ENCODE measurements around the gene TSPEAR.
"Not testable (repeated sequence)": the region's sequence is repeated elsewhere in the genome, so short reads cannot be mapped to it uniquely, and the experiment has no call there.

The TSPEAR gene

GRCh38 chr21:44637018-44637850 is 74.1 kb downstream of the TSPEAR start, which contains the start of gene KRTAP10-10:
Gene KRTAP10-10 (plus strand): TSS chr21:44637356. CDS start chr21:44637418, 62 bp downstream.
- H3K36me3 ChIP-seq: no peaks in the 10 kb centered on the region
- peaks cover 7% of the 10 kb centered on the region for H3K27me3 ChIP-seq
- H3K4me3 ChIP-seq (ENCODE audit: low read depth in 1 of 2, low read length in 1 of 2): no peak within 1 kb of the TSS
- no peaks in the 10 kb centered on the region for H3K9me3 ChIP-seq
- TF ChIP-seq CTCF (IDR thresholded peaks at IDR 0.05): no peak
- no peaks in the 10 kb centered on the region for H3K4me1 ChIP-seq (ENCODE audit: control insufficient read depth in 1 of 2, insufficient read depth in 1 of 2, low read depth in 1 of 2, low read length in 1 of 2)
- no peak within 1 kb of the TSS for H3K27ac ChIP-seq

GRCh38 chr21:44636209-44637017 is 75.0 kb downstream of the TSPEAR start:
- Histone ChIP-seq H3K4me3 (ENCODE audit: low read depth in 1 of 2, low read length in 1 of 2) (no peak overlapping the region), H3K36me3 (no peaks in the 10 kb centered on the region), H3K4me1 (ENCODE audit: control insufficient read depth in 1 of 2, insufficient read depth in 1 of 2, low read depth in 1 of 2, low read length in 1 of 2) (no peaks in the 10 kb centered on the region), H3K27me3 (peaks cover 7% of the 10 kb centered on the region), H3K9me3 (no peaks in the 10 kb centered on the region), H3K27ac (no peak overlapping the region)
- TF ChIP-seq CTCF (IDR thresholded peaks at IDR 0.05): no peak

- no peak for TF ChIP-seq CTCF (IDR thresholded peaks at IDR 0.05)
- Histone ChIP-seq H3K4me3 (ENCODE audit: low read depth in 1 of 2, low read length in 1 of 2) (no peak overlapping the region), H3K36me3 (no peaks in the 10 kb centered on the region)
These were observed 79.3 kb downstream of the TSPEAR start for GRCh38 chr21:44632067-44632466.

GRCh38 chr21:44630440-44630839 is 80.9 kb downstream of the TSPEAR start:
- Histone ChIP-seq H3K36me3 (no peaks in the 10 kb centered on the region), H3K27me3 (peaks cover 15% of the 10 kb centered on the region), H3K4me3 (ENCODE audit: low read depth in 1 of 2, low read length in 1 of 2) (no peak overlapping the region), H3K9me3 (no peaks in the 10 kb centered on the region), H3K4me1 (ENCODE audit: control insufficient read depth in 1 of 2, insufficient read depth in 1 of 2, low read depth in 1 of 2, low read length in 1 of 2) (peaks cover 5 to 11% of the 10 kb centered on the region in 2 experiments), H3K27ac (peak overlapping the region; percentile 39)
- TF ChIP-seq CTCF (IDR thresholded peaks at IDR 0.05): no peak

More at GRCh38 chr21:44632067-44632466, 79.3 kb downstream of the TSPEAR start:
- H3K27me3 ChIP-seq: peaks cover 10% of the 10 kb centered on the region
- H3K4me1 ChIP-seq (ENCODE audit: control insufficient read depth in 1 of 2, insufficient read depth in 1 of 2, low read depth in 1 of 2, low read length in 1 of 2): peaks cover 5 to 11% of the 10 kb centered on the region in 2 experiments
- no peaks in the 10 kb centered on the region for H3K9me3 ChIP-seq
- no peak overlapping the region for H3K27ac ChIP-seq

DNA sequence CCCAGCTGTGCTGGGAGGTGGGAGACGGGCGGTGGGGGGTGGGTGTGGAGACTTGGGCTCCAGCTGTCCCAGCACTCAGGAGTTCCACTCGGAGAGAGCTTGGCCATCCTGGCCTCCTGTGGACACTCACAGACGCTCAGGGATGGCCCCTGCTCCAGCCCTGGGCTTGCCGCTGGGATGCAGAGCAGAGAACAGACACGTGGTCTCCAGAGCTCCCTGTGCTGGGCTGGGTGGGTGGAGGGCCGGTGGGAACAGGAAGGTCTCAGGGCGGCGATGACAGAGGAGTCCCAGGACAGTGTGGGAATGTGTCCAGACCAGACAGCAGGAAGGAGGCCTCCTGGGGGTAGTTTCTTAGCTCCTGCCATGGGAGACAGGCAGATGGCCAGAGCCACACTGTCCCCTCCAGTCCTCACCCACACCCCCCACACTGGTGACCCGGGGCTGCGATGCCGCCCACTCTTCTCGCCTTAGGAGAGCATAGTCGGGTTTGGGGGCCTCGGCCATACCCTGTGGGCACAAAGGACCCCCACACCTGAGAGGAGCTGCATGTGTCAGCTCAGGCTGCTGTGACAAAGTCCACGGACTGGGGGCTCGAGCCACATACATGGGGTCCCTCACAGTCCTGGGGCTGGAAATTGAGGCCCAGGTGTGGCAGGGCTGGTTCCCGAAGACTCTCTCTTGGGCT is 82.5 kb downstream of the TSPEAR start:
- no peak overlapping the region for H3K27ac ChIP-seq
- H3K36me3 ChIP-seq: no peaks in the 10 kb centered on the region
- H3K4me1 ChIP-seq (ENCODE audit: control insufficient read depth in 1 of 2, insufficient read depth in 1 of 2, low read depth in 1 of 2, low read length in 1 of 2): peaks cover 5 to 11% of the 10 kb centered on the region in 2 experiments
- peaks cover 9% of the 10 kb centered on the region for H3K27me3 ChIP-seq
- TF ChIP-seq CTCF (IDR thresholded peaks at IDR 0.05): no peak
- H3K4me3 ChIP-seq (ENCODE audit: low read depth in 1 of 2, low read length in 1 of 2): no peak overlapping the region
- no peaks in the 10 kb centered on the region for H3K9me3 ChIP-seq

DNA sequence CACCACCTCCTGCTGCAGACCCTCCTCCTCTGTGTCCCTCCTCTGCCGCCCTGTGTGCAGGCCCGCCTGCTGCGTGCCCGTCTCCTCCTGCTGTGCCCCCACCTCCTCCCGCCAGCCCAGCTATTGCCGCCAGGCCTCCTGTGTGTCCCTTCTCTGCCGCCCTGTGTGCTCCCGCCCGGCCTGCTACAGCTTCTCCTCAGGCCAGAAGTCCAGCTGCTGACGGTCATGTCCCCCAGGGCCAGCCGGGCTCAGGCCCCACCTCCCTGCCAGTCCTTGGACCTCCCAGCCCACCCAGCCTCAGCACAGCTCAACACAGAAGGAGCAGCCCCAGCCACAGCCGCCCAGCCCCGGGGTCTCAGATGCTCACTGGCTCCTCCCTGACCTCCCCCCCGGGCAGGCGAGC is 83.5 kb downstream of the TSPEAR start:
- H3K27me3 ChIP-seq; H3K36me3 ChIP-seq; H3K4me3 ChIP-seq (ENCODE audit: low read depth in 1 of 2, low read length in 1 of 2); H3K27ac ChIP-seq; H3K9me3 ChIP-seq: not testable (repeated sequence)
- H3K4me1 ChIP-seq (ENCODE audit: control insufficient read depth in 1 of 2, insufficient read depth in 1 of 2, low read depth in 1 of 2, low read length in 1 of 2): peaks cover 5 to 11% of the 10 kb centered on the region in 2 experiments

DNA sequence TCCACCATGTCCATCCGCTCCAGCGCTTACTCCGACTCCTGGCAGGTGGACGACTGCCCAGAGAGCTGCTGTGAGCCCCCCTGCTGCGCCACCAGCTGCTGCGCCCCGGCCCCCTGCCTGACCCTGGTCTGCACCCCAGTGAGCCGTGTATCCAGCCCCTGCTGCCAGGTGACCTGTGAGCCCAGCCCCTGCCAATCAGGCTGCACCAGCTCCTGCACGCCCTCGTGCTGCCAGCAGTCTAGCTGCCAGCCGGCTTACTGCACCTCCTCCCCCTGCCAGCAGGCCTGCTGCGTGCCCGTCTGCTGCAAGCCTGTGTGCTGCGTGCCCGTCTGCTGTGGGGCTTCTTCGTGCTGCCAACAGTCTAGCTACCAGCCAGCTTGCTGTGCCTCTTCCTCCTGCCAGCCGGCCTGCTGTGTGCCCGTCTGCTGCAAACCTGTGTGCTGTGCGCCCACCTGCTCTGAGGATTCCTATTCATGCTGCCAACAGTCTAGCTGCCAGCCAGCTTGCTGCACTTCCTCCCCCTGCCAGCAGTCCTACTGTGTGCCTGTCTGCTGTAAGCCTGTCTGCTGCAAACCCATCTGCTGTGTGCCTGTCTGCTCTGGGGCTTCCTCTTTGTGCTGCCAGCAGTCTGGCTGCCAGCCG is 84.1 kb downstream of the TSPEAR start:
- not testable (repeated sequence) for H3K27me3 ChIP-seq; H3K4me3 ChIP-seq (ENCODE audit: low read depth in 1 of 2, low read length in 1 of 2); H3K36me3 ChIP-seq; H3K27ac ChIP-seq; H3K9me3 ChIP-seq
- peaks cover 5 to 14% of the 10 kb centered on the region in 2 experiments for H3K4me1 ChIP-seq (ENCODE audit: control insufficient read depth in 1 of 2, insufficient read depth in 1 of 2, low read depth in 1 of 2, low read length in 1 of 2)

Data from neutrophil (primary cell).